K562 (cell line): ENCODE data around the gene EEFSEC. TPM values are rescaled to one million over a fixed set of nuclear protein-coding genes. Genes with fewer than 3 reads are reported as not detected.

Experiments
- ATAC-seq: fragments of 200-7000 bp; cut with Tn5 transposase; 3 replicates; pipeline ENCODE4 v1.9.1; 2020; ENCODE audit warnings: moderate library complexity
- BruUV-seq: library from RNA; stranded (reverse); fragments of 400-500 nt; replicated peaks from 2 replicates; lab custom pipeline; 2021; lab: Mats Ljungman, UMichigan
- CTCF ChIA-PET: fragments of 300-600 bp; formaldehyde crosslinking; extraction: SDS; loops from one replicate; lab custom pipeline; 2021; ENCODE audit warnings: low intra/inter-chr PET ratio; lab: Yijun Ruan, JAX
- POLR2A ChIA-PET: fragments of 300-600, 350-650 bp; sonication (Branson Sonifier 250); formaldehyde crosslinking; extraction: SDS; loops from one replicate; lab custom pipeline; 2021; ENCODE audit warnings: antibody characterized with exemption, inconsistent platforms; lab: Yijun Ruan, JAX
- DNase-seq, 4 experiments: peaks; one replicate each; pipeline versions ENCODE4 v3.0.0 to v3.0.0-alpha.2; 2011 to 2018; ENCODE audit warnings: low spot score in 3 of 4, mixed read lengths in 3 of 4; ENCODE audit errors: extremely low read depth in 1 of 4
- FAIRE-seq: peaks from 2 replicates; lab custom pipeline; 2011; peaks lifted over from hg19 to GRCh38; lab: Jason Lieb, UNC
- H2AFZ ChIP-seq: 2 replicates; pipeline ENCODE4 v1.6.0; 2011; ENCODE audit warnings: low read depth, low read length, control low read depth, inconsistent platforms
- H3K27ac ChIP-seq: fragments of 200-600 bp; 3 replicates; pipeline ENCODE4 v1.8.0; 2011; ENCODE audit warnings: low read depth, mild to moderate bottlenecking, control low read depth, inconsistent platforms, low read length, moderate library complexity, mixed read lengths; ENCODE audit errors: extremely low read depth
- H3K27me3 ChIP-seq, 2 experiments: fragments of 300-600 bp in 1 of 2; 2 replicates in 1 of 2; 3 replicates in 1 of 2; pipeline versions ENCODE4 v1.6.0 to v1.8.0; 2011; ENCODE audit warnings: inconsistent platforms in 2 of 2, low read length in 2 of 2, mild to moderate bottlenecking in 1 of 2, mixed read lengths in 1 of 2, moderate library complexity in 1 of 2; ENCODE audit not compliant: control insufficient read depth in 2 of 2, insufficient read depth in 2 of 2
- H3K36me3 ChIP-seq: fragments of 300-600 bp; 3 replicates; pipeline ENCODE4 v1.8.0; 2011; ENCODE audit warnings: mild to moderate bottlenecking, low read length, inconsistent platforms; ENCODE audit not compliant: control insufficient read depth, insufficient read depth
- H3K4me1 ChIP-seq, 2 experiments: fragments of 200-600 bp in 1 of 2; replicated peaks in 1 of 2; 2 replicates in 1 of 2; 3 replicates in 1 of 2; pipeline versions ENCODE4 v1.5.1 to v1.8.0; 2011; ENCODE audit warnings: inconsistent platforms in 2 of 2, low read length in 2 of 2, mild to moderate bottlenecking in 1 of 2, mixed read lengths in 1 of 2, moderate library complexity in 1 of 2; ENCODE audit not compliant: control insufficient read depth in 2 of 2, insufficient read depth in 2 of 2
- H3K4me2 ChIP-seq: 2 replicates; pipeline ENCODE4 v1.6.1; 2011; ENCODE audit warnings: low read length, control low read depth, inconsistent platforms, mixed read lengths; ENCODE audit not compliant: insufficient read depth
- H3K4me3 ChIP-seq: fragments of 200-600 bp; sonication (generic), shearing (Covaris generic); 2 replicates; pipeline ENCODE4 v1.5.1; 2016; ENCODE audit warnings: control low read depth, inconsistent platforms
- H3K79me2 ChIP-seq: fragments of 200-600 bp; 3 replicates; pipeline ENCODE4 v1.8.0; 2011; ENCODE audit warnings: low read length, inconsistent platforms; ENCODE audit not compliant: control insufficient read depth, insufficient read depth
- H3K9ac ChIP-seq, 2 experiments: 2 replicates each; pipeline versions ENCODE4 v1.6.0 to v1.6.1; 2011; ENCODE audit warnings: low read depth in 2 of 2, low read length in 2 of 2, control low read depth in 1 of 2, inconsistent platforms in 1 of 2, mild to moderate bottlenecking in 1 of 2, mixed read lengths in 1 of 2; ENCODE audit not compliant: insufficient read depth in 1 of 2
- H3K9me1 ChIP-seq: one replicate; pipeline ENCODE4 v1.6.0; 2011; ENCODE audit warnings: inconsistent platforms, mild to moderate bottlenecking, low read length, moderate library complexity; ENCODE audit not compliant: control insufficient read depth, insufficient read depth
- H3K9me3 ChIP-seq: replicated peaks from 2 replicates; pipeline ENCODE4 v1.5.1; 2011; ENCODE audit warnings: low read depth, low read length, inconsistent platforms; ENCODE audit not compliant: control insufficient read depth, insufficient read depth
- H4K20me1 ChIP-seq: replicated peaks from 2 replicates; pipeline ENCODE4 v1.6.1; 2011; ENCODE audit warnings: low read length, inconsistent platforms, mixed read lengths; ENCODE audit not compliant: control insufficient read depth, insufficient read depth
- ETS2 ChIP-seq: IDR thresholded peaks from 2 replicates; pipeline ENCODE4 v1.6.1; 2016; ENCODE audit warnings: borderline replicate concordance, missing genetic modification characterization, mild to moderate bottlenecking, moderate library complexity, missing compliant biosample characterization; ENCODE audit not compliant: poor library complexity, severe bottlenecking
- ETV6 ChIP-seq, 3 experiments: fragments of 150-350 bp in 1 of 3; sonication (generic) in 1 of 3; formaldehyde crosslinking in 1 of 3; IDR thresholded peaks; 2 replicates each; pipeline versions ENCODE4 v1.6.1 to v1.8.0; 2014 to 2022; ENCODE audit warnings: borderline replicate concordance in 2 of 3, low read depth in 2 of 3, antibody characterized with exemption in 1 of 3, low read length in 1 of 3, mild to moderate bottlenecking in 1 of 3, missing genetic modification reagents in 1 of 3
- FOXJ2 ChIP-seq: fragments of 200-800 bp; sonication (Bioruptor generic); IDR thresholded peaks from 2 replicates; pipeline ENCODE4 v1.6.1; 2016; ENCODE audit warnings: missing genetic modification characterization, missing compliant biosample characterization
- KLF13 ChIP-seq: fragments of 450-650 bp; IDR thresholded peaks from 2 replicates; pipeline ENCODE4 v1.6.1; 2016; ENCODE audit warnings: missing genetic modification characterization, low read depth, mild to moderate bottlenecking, missing compliant biosample characterization, moderate library complexity, borderline replicate concordance
- SREBF2 ChIP-seq: sonication (generic); formaldehyde crosslinking; IDR thresholded peaks from 2 replicates; pipeline ENCODE4 v1.4.0; 2020; ENCODE audit warnings: mild to moderate bottlenecking, missing genetic modification reagents
- ZNF778 ChIP-seq: fragments of 450-650 bp; formaldehyde crosslinking; IDR thresholded peaks from 2 replicates; pipeline ENCODE4 v1.4.0; 2020; ENCODE audit warnings: mild to moderate bottlenecking, moderate library complexity
- ZNF780A ChIP-seq: fragments of 250-450 bp; sonication (Bioruptor Pico); IDR thresholded peaks from 2 replicates; pipeline ENCODE4 v1.5.0; 2021; ENCODE audit warnings: mild to moderate bottlenecking
- WGBS: fragments of 100-300 bp; shearing (Covaris generic); methylation state at CpG from one replicate; pipeline ENCODE4 v1.1.6; 2016; ENCODE audit warnings: low coverage, mixed read lengths; ENCODE audit not compliant: insufficient coverage; ENCODE audit errors: missing lambda C conversion rate; 5-methylcytosine and 5-hydroxymethylcytosine counted together
- in situ Hi-C: fragments of 300-500 bp; cut with MboI; formaldehyde crosslinking; loops from 4 replicates; pipeline ENCODE4 v1.15.0; 2018; ENCODE audit warnings: inconsistent platforms, mixed read lengths
- intact Hi-C: fragments of 100-400 bp; cut with micrococcal nuclease; formaldehyde crosslinking; loops from 2 replicates; pipeline ENCODE4 v1.14.2; 2022
- polyA plus RNA-seq, 8 experiments: library from polyadenylated mRNA; depleted of rRNA in 4 of 8; stranded (reverse) in 5 of 8; unstranded in 3 of 8; fragments of >200 nt; fragmentation: Nextera tagmentation in 2 of 8; fragmentation: Illumina TruSeq in 1 of 8; extraction: Ambion mirVana in 2 of 8; extraction: Trizol in 1 of 8; gene quantifications; 2 replicates each; pipeline versions ENCODE4 v1.2.1 to v1.2.3, GENCODE V29; 2011 to 2014; ENCODE audit warnings: inconsistent platforms in 1 of 8, missing spikeins in 1 of 8
- total RNA-seq, 7 experiments: library from RNA; depleted of rRNA in 6 of 7; stranded (reverse); fragments of >200 nt in 6 of 7; fragmentation: Illumina TruSeq in 2 of 7; extraction: Trizol in 2 of 7; gene quantifications; 2 replicates each; pipeline versions ENCODE4 v1.2.1 to v1.2.3, GENCODE V29; 2011 to 2021; ENCODE audit warnings: low replicate concordance in 1 of 7
- TF ChIP-seq, protein P1 (sequence below): fragments of 200-800 bp; sonication (Bioruptor generic); IDR thresholded peaks from 2 replicates; pipeline ENCODE4 v1.6.1; 2017; ENCODE audit warnings: missing genetic modification characterization, missing compliant biosample characterization

The EEFSEC gene
- total and polyA plus RNA-seq, 9 of the 15 experiments (the other 6 are each of a cell fraction or from before 2014, with no cell fraction given), result 0.35 to 11.8 (median 7.7) TPM

DNA sequence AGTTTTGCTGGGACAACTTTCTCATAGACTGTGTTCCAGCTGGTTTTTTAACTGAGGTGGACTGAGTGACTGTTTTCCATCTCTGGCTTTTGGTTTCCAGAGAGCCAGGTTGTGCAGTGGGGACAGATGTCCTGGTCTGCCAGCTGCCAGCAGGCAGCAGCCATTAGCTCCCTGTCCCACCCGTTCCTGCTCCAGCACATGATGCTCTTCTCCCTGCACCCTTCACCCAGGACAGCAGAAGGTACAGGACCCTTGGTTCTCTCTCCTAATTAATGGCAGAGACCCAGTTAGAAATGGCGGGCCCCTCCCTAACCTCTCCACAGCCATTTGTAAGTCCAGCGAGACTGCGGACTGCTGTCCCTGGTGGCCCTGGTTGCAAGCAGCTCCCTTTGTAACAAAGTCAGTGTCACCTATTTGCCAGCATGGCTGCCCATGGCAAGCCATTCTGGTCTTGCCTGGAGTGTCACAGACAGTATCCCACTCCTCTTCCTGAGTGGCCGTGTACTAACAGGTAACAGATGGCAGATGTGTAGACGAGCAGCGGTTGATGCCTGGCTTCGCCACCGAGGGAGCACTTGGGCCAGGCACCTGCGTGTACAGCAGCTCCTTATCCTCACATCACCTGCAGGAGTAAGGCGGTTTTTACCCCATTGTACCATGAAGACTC is 165.1 kb downstream of the EEFSEC start:
- DNase-seq (no peak), ATAC-seq (no peak), FAIRE-seq (no peak)
- WGBS, result 73% methylated on average over 9 of the region's 11 CpGs
- peaks cover 0 to 3% of the 10 kb centered on the region in 2 experiments; a peak in 2 of 5 replicates for H3K4me1 ChIP-seq
- no peak overlapping the region for H3K4me3 ChIP-seq
- no peaks in the 10 kb centered on the region for H3K9me3 ChIP-seq
- H3K4me2 ChIP-seq, result no peak overlapping the region
- H4K20me1 ChIP-seq, result no peaks in the 10 kb centered on the region
- H2AFZ ChIP-seq, result no peak overlapping the region
- no peaks in the 10 kb centered on the region for H3K27me3 ChIP-seq
- intact Hi-C loops, result loop anchor here (10.0 kb wide), 1 partner anchor 176 kb away; the partner anchor contains the start of gene GATA2
- H3K27ac ChIP-seq, result no peak overlapping the region
- in situ Hi-C loops, result no loop called here
- H3K79me2 ChIP-seq, result no peaks in the 10 kb centered on the region
- ChIA-PET CTCF (no interaction called here), POLR2A (interaction anchor here (1.1 kb wide), 1 partner anchor 26 kb away, joined by 3 read pairs; no protein-coding TSS in a partner anchor)
- H3K36me3 ChIP-seq, result no peaks in the 10 kb centered on the region
- BruUV-seq, result no TSS peak
- H3K9me1 ChIP-seq, result no peaks in the 10 kb centered on the region
- no peak overlapping the region for H3K9ac ChIP-seq
- TF ChIP-seq, protein P1, sequence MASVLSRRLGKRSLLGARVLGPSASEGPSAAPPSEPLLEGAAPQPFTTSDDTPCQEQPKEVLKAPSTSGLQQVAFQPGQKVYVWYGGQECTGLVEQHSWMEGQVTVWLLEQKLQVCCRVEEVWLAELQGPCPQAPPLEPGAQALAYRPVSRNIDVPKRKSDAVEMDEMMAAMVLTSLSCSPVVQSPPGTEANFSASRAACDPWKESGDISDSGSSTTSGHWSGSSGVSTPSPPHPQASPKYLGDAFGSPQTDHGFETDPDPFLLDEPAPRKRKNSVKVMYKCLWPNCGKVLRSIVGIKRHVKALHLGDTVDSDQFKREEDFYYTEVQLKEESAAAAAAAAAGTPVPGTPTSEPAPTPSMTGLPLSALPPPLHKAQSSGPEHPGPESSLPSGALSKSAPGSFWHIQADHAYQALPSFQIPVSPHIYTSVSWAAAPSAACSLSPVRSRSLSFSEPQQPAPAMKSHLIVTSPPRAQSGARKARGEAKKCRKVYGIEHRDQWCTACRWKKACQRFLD (CRISPR knock-in tag), result no peak
- TF ChIP-seq ZNF780A (CRISPR knock-in tag) (no peak), KLF13 (tag) (no peak), FOXJ2 (no peak), SREBF2 (CRISPR knock-in tag) (no peak), ETV6 (IDR thresholded peaks at IDR 0.05; ENCODE audit: borderline replicate concordance in 1 of 2, low read depth in 2 of 2, low read length in 1 of 2) (no peak), ETV6 (CRISPR knock-in tag; IDR thresholded peaks at IDR 0.05; ENCODE audit: borderline replicate concordance) (no peak), ETS2 (tag) (no peak), ZNF778 (CRISPR knock-in tag) (no peak)
